C4-2B (cell line): ENCODE measurements around the gene EIF4B.

Experiments used
- H3K27ac ChIP-seq: fragments of 450-650 bp; 2 replicates; pipeline ENCODE4 v1.5.1; 2017
- CTCF ChIP-seq: fragments of 450-650 bp; conservative IDR thresholded peaks from 2 replicates; pipeline ENCODE4 v1.5.1; 2017; ENCODE audit warnings: mild to moderate bottlenecking
- ZFX ChIP-seq: fragments of 450-650 bp; IDR thresholded peaks from 2 replicates; pipeline ENCODE4 v1.6.1; 2017

Gene EIF4B

GRCh38 chr12:53078425-53079225 is 72.4 kb downstream of the EIF4B start:
- peak overlapping the region; percentile 82 for H3K27ac ChIP-seq
- TF ChIP-seq CTCF (no peak), ZFX (peak; percentile 69; the same call in 1 of the 2 replicates)

GRCh38 chr12:53079226-53080117 is 73.2 kb downstream of the EIF4B start, which contains the start of gene SPRYD3:
TSS of gene SPRYD3 (minus strand) at chr12:53079390. CDS start at chr12:53079333, 57 bp downstream.
- H3K27ac ChIP-seq, result peak within 1 kb of the TSS; percentile 82
- no peak for TF ChIP-seq CTCF
- TF ChIP-seq ZFX, result peak; percentile 38; the same call in 1 of the 2 replicates

- H3K27ac ChIP-seq, result no peak overlapping the region
- TF ChIP-seq CTCF (no peak), ZFX (no peak)
These were observed 76.5 kb downstream of the EIF4B start for GRCh38 chr12:53082637-53083175.

GRCh38 chr12:53086361-53086760 is 80.1 kb downstream of the EIF4B start:
- H3K27ac ChIP-seq, result no peak overlapping the region
- no peak for TF ChIP-seq CTCF
- no peak for TF ChIP-seq ZFX

GRCh38 chr12:53090105-53090504 is 83.8 kb downstream of the EIF4B start:
- TF ChIP-seq ZFX (no peak), CTCF (no peak)
- H3K27ac ChIP-seq, result no peak overlapping the region

- no peak overlapping the region for H3K27ac ChIP-seq
- TF ChIP-seq ZFX (no peak), CTCF (no peak)
These were observed 84.3 kb downstream of the EIF4B start for GRCh38 chr12:53090554-53090953.
